HL-60/S4 treated with retinoic acid at 250 ng/mL for 4 days and 3 days (cell line): Measurements from ENCODE around the gene ZNF101.
"Not testable (repeated sequence)": the region's sequence is repeated elsewhere in the genome, so short reads cannot be mapped to it uniquely, and the experiment has no call there.

Experiments used
- in situ Hi-C: fragments of 300-500 bp; cut with MboI; formaldehyde crosslinking; loops from 2 replicates; pipeline ENCODE4 v1.7.0; 2022; ENCODE audit warnings: low sequenced_read_pairs

ZNF101 gene

GRCh38 chr19:19700493-19700892 is 31.9 kb downstream of the ZNF101 start:
- in situ Hi-C loops, result not testable (repeated sequence)

DNA sequence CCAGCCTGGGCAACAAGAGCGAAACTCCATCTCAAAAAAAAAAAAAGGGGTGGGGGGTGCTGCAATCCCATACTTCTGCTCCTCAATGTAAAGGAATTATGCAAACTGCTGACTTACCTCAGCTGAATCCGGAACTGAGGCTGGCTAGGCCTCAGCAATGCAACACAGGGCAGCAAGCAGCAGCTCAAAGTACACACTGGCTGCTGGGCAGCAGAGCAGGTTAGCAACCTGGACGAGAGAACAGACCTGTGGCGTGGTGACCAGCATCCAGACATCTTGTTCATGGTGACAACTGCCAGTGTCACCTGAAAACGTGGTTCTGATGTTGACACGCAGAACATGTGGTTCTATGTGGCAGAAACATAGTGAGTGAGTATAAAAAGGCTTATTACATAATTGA is 36.2 kb downstream of the ZNF101 start:
- in situ Hi-C loops, result no loop called here

- in situ Hi-C loops, result no loop called here
These were observed 41.9 kb downstream of the ZNF101 start for GRCh38 chr19:19710506-19710905.

- in situ Hi-C loops, result no loop called here
These were observed 42.8 kb downstream of the ZNF101 start for GRCh38 chr19:19711306-19711933.

- in situ Hi-C loops, result no loop called here
These were observed 43.5 kb downstream of the ZNF101 start for GRCh38 chr19:19711934-19712828.

DNA sequence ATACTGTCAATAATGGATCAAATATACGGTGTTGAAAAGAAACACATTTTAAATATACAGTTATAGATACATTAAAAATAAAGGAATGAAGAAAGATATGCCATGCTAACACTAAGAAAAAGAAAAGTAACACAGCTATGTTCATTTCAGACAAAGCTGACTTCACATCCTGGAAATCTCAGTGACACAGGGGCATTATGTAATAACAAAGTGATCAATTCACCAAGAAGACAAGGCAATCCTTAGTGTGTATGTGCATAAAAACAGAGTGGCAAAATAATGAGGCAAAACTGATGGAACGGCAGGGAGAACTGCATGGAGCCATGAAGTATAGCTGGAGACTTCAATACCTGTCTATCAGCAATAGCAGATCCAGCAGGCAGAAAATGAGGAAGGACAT is 51.2 kb downstream of the ZNF101 start:
- in situ Hi-C loops, result no loop called here

- in situ Hi-C loops, result no loop called here
These were observed 53.3 kb downstream of the ZNF101 start for GRCh38 chr19:19721896-19722295.

- in situ Hi-C loops, result no loop called here
These were observed 64.2 kb downstream of the ZNF101 start, which contains the start of gene ZNF14 for GRCh38 chr19:19732579-19733501. TSS of gene ZNF14 (minus strand) at chr19:19733112. CDS start at chr19:19732958, 154 bp downstream.
